H1 (cell line): Measurements from ENCODE around the gene COPZ2. TPM values are rescaled to one million over a fixed set of nuclear protein-coding genes. Genes with fewer than 3 reads are reported as not detected.

Source experiments
- CTCF ChIA-PET: fragments of 300-600 bp; sonication (Branson Sonifier 250); formaldehyde crosslinking; loops from one replicate; lab custom pipeline; 2021; ENCODE audit not compliant: partially characterized antibody; lab: Charles Lee
- POLR2A ChIA-PET: fragments of 300-600 bp; sonication (Branson Sonifier 250); formaldehyde crosslinking; loops from one replicate; lab custom pipeline; 2021; ENCODE audit warnings: inconsistent platforms; ENCODE audit not compliant: partially characterized antibody; lab: Charles Lee
- DNase-seq, 2 experiments: peaks; one replicate each; pipeline versions ENCODE4 v3.0.0 to v3.0.0-alpha.2; 2010 to 2022; ENCODE audit warnings: low spot score in 2 of 2, low read depth in 1 of 2, mixed read lengths in 1 of 2
- FAIRE-seq: peaks from 2 replicates; lab custom pipeline; 2011; peaks lifted over from hg19 to GRCh38; lab: Jason Lieb, UNC
- H2AFZ ChIP-seq: 2 replicates; pipeline ENCODE4 v1.8.1; 2012; ENCODE audit warnings: low read length, inconsistent platforms
- H2AK5ac ChIP-seq: 2 replicates; pipeline ENCODE4 v1.6.1; 2013; ENCODE audit warnings: low read depth, low read length
- H2BK120ac ChIP-seq: replicated peaks from 2 replicates; pipeline ENCODE3; 2013; ENCODE audit warnings: low read depth, low read length, inconsistent platforms
- H2BK12ac ChIP-seq: 2 replicates; pipeline ENCODE4 v1.6.1; 2013; ENCODE audit warnings: low read depth, low read length
- H2BK15ac ChIP-seq: 2 replicates; pipeline ENCODE4 v1.6.1; 2013; ENCODE audit warnings: low read length
- H2BK20ac ChIP-seq: 2 replicates; pipeline ENCODE4 v1.6.1; 2013; ENCODE audit warnings: low read length
- H2BK5ac ChIP-seq: 2 replicates; pipeline ENCODE4 v1.6.1; 2013; ENCODE audit warnings: low read depth, low read length
- H3K14ac ChIP-seq: 2 replicates; pipeline ENCODE4 v1.6.1; 2013; ENCODE audit warnings: inconsistent platforms; ENCODE audit not compliant: insufficient read length
- H3K18ac ChIP-seq: 2 replicates; pipeline ENCODE4 v1.6.1; 2013; ENCODE audit warnings: low read length; ENCODE audit errors: extremely low read depth
- H3K23ac ChIP-seq: 2 replicates; pipeline ENCODE4 v1.6.1; 2013; ENCODE audit warnings: inconsistent platforms; ENCODE audit not compliant: insufficient read length
- H3K23me2 ChIP-seq: 2 replicates; pipeline ENCODE4 v1.6.1; 2013; ENCODE audit warnings: low read depth, low read length
- H3K27ac ChIP-seq: 2 replicates; pipeline ENCODE4 v1.6.1; 2011; ENCODE audit warnings: low read depth, low read length, inconsistent platforms
- H3K27me3 ChIP-seq, 4 experiments: replicated peaks in 1 of 4; 1 replicate in 1 of 4; 2 replicates in 3 of 4; pipeline versions ENCODE4 v1.6.1 to v1.8.1; 2011 to 2013; ENCODE audit warnings: low read length in 3 of 4, mild to moderate bottlenecking in 3 of 4, inconsistent platforms in 2 of 4, mixed read lengths in 2 of 4, moderate library complexity in 1 of 4; ENCODE audit not compliant: control insufficient read depth in 3 of 4, insufficient read depth in 3 of 4; ENCODE audit errors: extremely low read depth in 1 of 4
- H3K36me3 ChIP-seq, 4 experiments: 2 replicates each; pipeline versions ENCODE4 v1.6.1 to v1.8.1; 2011 to 2013; ENCODE audit warnings: mild to moderate bottlenecking in 4 of 4, low read length in 3 of 4, moderate library complexity in 2 of 4, control low read depth in 1 of 4, inconsistent platforms in 1 of 4; ENCODE audit not compliant: insufficient read depth in 4 of 4, control insufficient read depth in 2 of 4
- H3K4ac ChIP-seq: replicated peaks from 2 replicates; pipeline ENCODE3; 2013; ENCODE audit warnings: low read length, low read depth, mixed read lengths, inconsistent platforms; ENCODE audit not compliant: insufficient read length
- H3K4me1 ChIP-seq, 4 experiments: replicated peaks in 1 of 4; 1 replicate in 1 of 4; 2 replicates in 3 of 4; pipeline versions ENCODE4 v1.6.1 to v1.8.1; 2011 to 2013; ENCODE audit warnings: low read length in 3 of 4, inconsistent platforms in 2 of 4, mixed read lengths in 1 of 4; ENCODE audit not compliant: insufficient read depth in 4 of 4, control insufficient read depth in 3 of 4
- H3K4me2 ChIP-seq, 2 experiments: 2 replicates each; pipeline versions ENCODE4 v1.6.1 to v1.8.1; 2011 to 2013; ENCODE audit warnings: low read depth in 2 of 2, low read length in 2 of 2, control low read depth in 1 of 2, inconsistent platforms in 1 of 2, mild to moderate bottlenecking in 1 of 2; ENCODE audit not compliant: insufficient read depth in 1 of 2
- H3K4me3 ChIP-seq, 4 experiments: fragments of 200-600, 300-600 bp in 1 of 4; sonication (generic), shearing (Covaris generic), sonication (Bioruptor Twin) in 1 of 4; 2 replicates each; pipeline versions ENCODE4 v1.5.1 to v1.8.1; 2011 to 2016; ENCODE audit warnings: low read length in 4 of 4, low read depth in 3 of 4, control low read depth in 2 of 4, inconsistent platforms in 2 of 4, mild to moderate bottlenecking in 2 of 4, mixed read lengths in 1 of 4, moderate library complexity in 1 of 4; ENCODE audit not compliant: insufficient read depth in 2 of 4; ENCODE audit errors: extremely low read depth in 1 of 4
- H3K56ac ChIP-seq: replicated peaks from 2 replicates; pipeline ENCODE3; 2013; ENCODE audit warnings: low read depth, mild to moderate bottlenecking, mixed read lengths, low read length, inconsistent platforms; ENCODE audit not compliant: insufficient read length
- H3K79me1 ChIP-seq: 2 replicates; pipeline ENCODE4 v1.6.1; 2013; ENCODE audit warnings: low read depth, low read length, control low read depth
- H3K79me2 ChIP-seq, 2 experiments: 2 replicates each; pipeline versions ENCODE4 v1.6.1 to v1.8.1; 2012 to 2013; ENCODE audit warnings: low read length in 2 of 2, mild to moderate bottlenecking in 2 of 2, inconsistent platforms in 1 of 2; ENCODE audit not compliant: insufficient read depth in 2 of 2, control insufficient read depth in 1 of 2
- H3K9ac ChIP-seq, 4 experiments: replicated peaks in 1 of 4; 1 replicate in 1 of 4; 2 replicates in 3 of 4; pipeline versions ENCODE4 v1.6.1 to v1.8.1; 2011 to 2013; ENCODE audit warnings: low read depth in 3 of 4, low read length in 3 of 4, control low read depth in 2 of 4, mild to moderate bottlenecking in 2 of 4, moderate library complexity in 2 of 4, inconsistent platforms in 1 of 4; ENCODE audit errors: extremely low read depth in 1 of 4
- H3K9me3 ChIP-seq, 2 experiments: 2 replicates each; pipeline versions ENCODE4 v1.6.1 to v1.8.1; 2012 to 2013; ENCODE audit warnings: mild to moderate bottlenecking in 2 of 2, moderate library complexity in 2 of 2, control low read depth in 1 of 2, inconsistent platforms in 1 of 2, low read depth in 1 of 2, low read length in 1 of 2, mixed read lengths in 1 of 2; ENCODE audit not compliant: insufficient read depth in 2 of 2
- H4K20me1 ChIP-seq, 2 experiments: replicated peaks in 1 of 2; 2 replicates each; pipeline versions ENCODE3 to v1.8.1; 2011 to 2013; ENCODE audit warnings: inconsistent platforms in 2 of 2, low read length in 2 of 2, mild to moderate bottlenecking in 1 of 2; ENCODE audit not compliant: insufficient read depth in 2 of 2, control insufficient read depth in 1 of 2
- H4K5ac ChIP-seq: 2 replicates; pipeline ENCODE4 v1.6.1; 2013; ENCODE audit warnings: low read length, low read depth, mixed read lengths, inconsistent platforms; ENCODE audit not compliant: insufficient read length
- H4K8ac ChIP-seq: 2 replicates; pipeline ENCODE4 v1.8.0; 2013; ENCODE audit warnings: mild to moderate bottlenecking, moderate library complexity, low read length, inconsistent platforms; ENCODE audit not compliant: insufficient read depth; ENCODE audit errors: extremely low read depth
- H4K91ac ChIP-seq: replicated peaks from 2 replicates; pipeline ENCODE3; 2013; ENCODE audit warnings: low read length, mixed read lengths, inconsistent platforms; ENCODE audit not compliant: insufficient read length
- SAP30 ChIP-seq: fragments of 300-600 bp; sonication (generic); IDR thresholded peaks from 2 replicates; pipeline ENCODE4 v1.7.1; 2012; ENCODE audit warnings: low read length, moderate library complexity, mild to moderate bottlenecking, inconsistent platforms; ENCODE audit not compliant: insufficient read depth, insufficient replicate concordance
- TCF12 ChIP-seq: IDR thresholded peaks from 2 replicates; pipeline ENCODE4 v1.6.1; 2011; ENCODE audit warnings: low read depth, mild to moderate bottlenecking, low read length
- WGBS, 2 experiments: shearing (Covaris generic) in 1 of 2; methylation state at CpG; one replicate each; pipeline versions ENCODE4 v1.1.6 to v1.1.7; 2013 to 2015; ENCODE audit warnings: low lambda C conversion rate in 2 of 2, mixed read lengths in 2 of 2, inconsistent platforms in 1 of 2, low coverage in 1 of 2, missing lambda C conversion rate in 1 of 2; ENCODE audit not compliant: insufficient replicate concordance in 2 of 2, insufficient coverage in 1 of 2, insufficient read length in 1 of 2; ENCODE audit errors: extremely low coverage in 1 of 2, missing lambda C conversion rate in 1 of 2; 5-methylcytosine and 5-hydroxymethylcytosine counted together
- polyA plus RNA-seq, 7 experiments: library from polyadenylated mRNA; depleted of rRNA in 3 of 7; stranded (reverse) in 5 of 7; unstranded in 2 of 7; fragments of >200 nt in 5 of 7; fragments of 200-250 nt in 2 of 7; gene quantifications; 1 replicate in 5 of 7; 2 replicates in 1 of 7; 4 replicates in 1 of 7; pipeline versions ENCODE4 v1.2.1 to v1.2.3, GENCODE V29; 2011 to 2013; ENCODE audit warnings: missing spikeins in 2 of 7, mixed read lengths in 2 of 7
- total RNA-seq: library from RNA; stranded (reverse); fragmentation: NEBNext Ultra II Directional; extraction: Animal tissue kit (Norgen Biotek cat#: 25700); gene quantifications from 2 replicates; pipeline ENCODE4 v1.2.1, GENCODE V29; 2021

The COPZ2 gene
- total and polyA plus RNA-seq, 2 of the 8 experiments (the other 6 are each of a cell fraction or from before 2014, with no cell fraction given), result 0.24 TPM; not detected in 1

DNA sequence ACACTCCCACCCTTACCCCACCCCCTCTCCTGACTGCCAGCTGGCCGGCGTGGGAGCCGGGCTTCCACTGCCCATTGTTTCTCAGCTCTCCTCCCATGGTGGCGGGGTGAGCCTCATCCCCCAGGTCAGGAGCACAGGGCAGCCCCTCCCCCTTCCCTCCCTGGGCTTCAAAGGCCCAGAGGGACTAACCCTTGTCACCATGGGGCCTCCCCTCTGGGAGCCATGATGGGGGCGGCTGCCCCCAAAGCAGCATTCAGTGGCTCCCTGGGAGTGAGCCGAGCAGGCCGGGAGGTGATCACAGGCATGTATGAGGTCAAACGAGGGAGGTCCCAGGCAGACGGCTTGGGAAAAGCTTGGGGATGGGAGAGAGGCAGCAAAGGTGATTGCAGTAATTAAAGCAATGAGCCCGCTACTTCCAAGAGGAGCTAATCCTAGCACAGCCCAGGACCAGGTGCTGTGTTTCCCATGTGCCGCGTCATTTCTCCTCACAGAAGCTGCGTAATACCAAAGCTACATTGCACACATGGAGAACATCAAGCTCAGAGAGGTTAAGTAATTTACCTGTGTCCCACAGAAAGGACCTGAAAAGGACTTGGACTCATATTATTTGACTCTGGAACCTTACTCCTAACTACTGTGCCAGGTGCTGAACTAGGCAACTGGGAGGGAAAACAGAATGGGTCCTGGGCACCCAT is 42.2 kb downstream of the COPZ2 start:
- H3K79me2 ChIP-seq, result no peaks in the 10 kb centered on the region
- FAIRE-seq, result no peak
- no peak overlapping the region for H2AK5ac ChIP-seq
- H3K4me1 ChIP-seq, result peaks cover 14 to 32% (median 25%) of the 10 kb centered on the region in 4 experiments
- no peaks in the 10 kb centered on the region for H3K36me3 ChIP-seq
- no peak overlapping the region for H3K56ac ChIP-seq
- no peaks in the 10 kb centered on the region for H4K20me1 ChIP-seq
- H4K8ac ChIP-seq, result no peak overlapping the region; the same call in none of the 2 replicates
- H3K23ac ChIP-seq, result no peak overlapping the region
- peak overlapping the region; percentile 83 for H3K18ac ChIP-seq
- H3K27ac ChIP-seq, result no peak overlapping the region
- no peak overlapping the region for H3K4ac ChIP-seq
- peak overlapping the region; percentile 41 for H2BK120ac ChIP-seq
- H4K91ac ChIP-seq, result peak overlapping the region; percentile 12
- peak overlapping the region; percentile 2 to 5; a peak in 2 of 4 replicates for H3K4me2 ChIP-seq
- CTCF ChIA-PET, result interaction anchor here (0.7 to 27.8 kb wide), 12 partner anchors 8 to 111 kb away, joined by 3 to 493 read pairs (median 4); partner anchors contain the start of genes PNPO and PRR15L
- TF ChIP-seq SAP30 (no peak), TCF12 (no peak)
- no peak for DNase-seq
- 51% methylated on average over 9 of the region's 13 CpGs; no CpG with 5 or more reads in 1 of the 2 experiments for WGBS, 2 experiments
- no peaks in the 10 kb centered on the region for H3K9me3 ChIP-seq
- no peak overlapping the region for H2AFZ ChIP-seq
- H3K27me3 ChIP-seq, result no peaks in the 10 kb centered on the region
- H2BK15ac ChIP-seq, result peak overlapping the region; percentile 83
- no peak overlapping the region for H3K4me3 ChIP-seq
- H2BK5ac ChIP-seq, result peak overlapping the region; percentile 42; the same call in 1 of the 2 replicates
- H4K5ac ChIP-seq, result peak overlapping the region; percentile 3
- H2BK12ac ChIP-seq, result peak overlapping the region; percentile 85; the same call in 1 of the 2 replicates
- no peaks in the 10 kb centered on the region for H3K79me1 ChIP-seq
- no peak overlapping the region for H3K14ac ChIP-seq
- POLR2A ChIA-PET, result interaction anchor here (0.6 to 3.1 kb wide), 12 partner anchors 8 to 139 kb away, joined by 3 to 12 read pairs (median 5); no protein-coding TSS in a partner anchor
- H2BK20ac ChIP-seq, result 0 out of 2 replicates have a peak overlapping the region, but pooled peaks have one; percentile 66
- no peaks in the 10 kb centered on the region for H3K23me2 ChIP-seq
- H3K9ac ChIP-seq, result no peak overlapping the region
